SK-MEL-5 (cell line): ENCODE measurements around the gene WDR64. TPM values are rescaled to one million over a fixed set of nuclear protein-coding genes. Genes with fewer than 3 reads are reported as not detected.

Experiments
- DNase-seq: peaks from one replicate; pipeline ENCODE4 v3.0.0-alpha.2; 2016; ENCODE audit warnings: low read depth, low spot score
- in situ Hi-C: cut with HindIII; loops from 2 replicates; pipeline ENCODE4 v1.10.0; 2016; ENCODE audit warnings: low sequenced_read_pairs, high pct_unique_total_duplicates, low pct_unique_long_range_greater_than_20kb
- total RNA-seq: library from RNA; depleted of rRNA; stranded (reverse); fragments of >200 nt; shearing (Covaris generic); gene quantifications from 2 replicates; pipeline ENCODE4 v1.2.3, GENCODE V29; 2014

Gene WDR64
- total RNA-seq, 1 experiment from 2014 or later = not detected

- DNase-seq = no peak
- in situ Hi-C loops = no loop called here
Measured at GRCh38 chr1:241747992-241748391, 95.9 kb downstream of the WDR64 start.

GRCh38 chr1:241749041-241749944, 97.2 kb downstream of the WDR64 start:
- no peak for DNase-seq
- in situ Hi-C loops = no loop called here

- in situ Hi-C loops = no loop called here
- DNase-seq = no peak
Measured at GRCh38 chr1:241749945-241750695, 98.0 kb downstream of the WDR64 start.

GRCh38 chr1:241751524-241751923, 99.4 kb downstream of the WDR64 start:
- in situ Hi-C loops = no loop called here
- DNase-seq = no peak

GRCh38 chr1:241762713-241763339, 110.7 kb downstream of the WDR64 start:
- DNase-seq = no peak
- in situ Hi-C loops = no loop called here

GRCh38 chr1:241765390-241765789, 113.3 kb downstream of the WDR64 start:
- in situ Hi-C loops = no loop called here
- no peak for DNase-seq

- DNase-seq = no peak
Measured at GRCh38 chr1:241767737-241768136, 115.7 kb downstream of the WDR64 start.

GRCh38 chr1:241770115-241770514, 118.0 kb downstream of the WDR64 start:
- in situ Hi-C loops = no loop called here
- DNase-seq = no peak

More at GRCh38 chr1:241767737-241768136, 115.7 kb downstream of the WDR64 start:
- in situ Hi-C loops = no loop called here

GRCh38 chr1:241771117-241771516, 119.0 kb downstream of the WDR64 start:
- no peak for DNase-seq
- in situ Hi-C loops = no loop called here

GRCh38 chr1:241772932-241773500, 120.9 kb downstream of the WDR64 start:
- in situ Hi-C loops = no loop called here
- no peak for DNase-seq

GRCh38 chr1:241773991-241774390, 121.9 kb downstream of the WDR64 start:
- DNase-seq = peak; percentile 85
- in situ Hi-C loops = no loop called here

GRCh38 chr1:241775021-241775420, 122.9 kb downstream of the WDR64 start:
- in situ Hi-C loops = no loop called here
- no peak for DNase-seq

- DNase-seq = peak; percentile 61
- in situ Hi-C loops = no loop called here
Measured at GRCh38 chr1:241776911-241777310, 124.8 kb downstream of the WDR64 start.

GRCh38 chr1:241778117-241778516, 126.0 kb downstream of the WDR64 start:
- in situ Hi-C loops = no loop called here
- DNase-seq = no peak

GRCh38 chr1:241779897-241780296, 127.8 kb downstream of the WDR64 start:
- no peak for DNase-seq
- in situ Hi-C loops = no loop called here

- in situ Hi-C loops = no loop called here
- DNase-seq = no peak
Measured at GRCh38 chr1:241782396-241782795, 130.3 kb downstream of the WDR64 start.

- in situ Hi-C loops = no loop called here
Measured at GRCh38 chr1:241787691-241788090, 135.6 kb downstream of the WDR64 start.

GRCh38 chr1:241789061-241789460, 137.0 kb downstream of the WDR64 start:
- no peak for DNase-seq
- in situ Hi-C loops = no loop called here

More at GRCh38 chr1:241787691-241788090, 135.6 kb downstream of the WDR64 start:
- peak; percentile 80 for DNase-seq
